Measurements from ENCODE around the gene SSMEM1. TPM values are rescaled to one million over a fixed set of nuclear protein-coding genes. Genes with fewer than 3 reads are reported as not detected.
"Not testable (repeated sequence)": the region's sequence is repeated elsewhere in the genome, so short reads cannot be mapped to it uniquely, and the experiment has no call there.

The SSMEM1 gene
- total RNA-seq, 3 donors from 2014 or later: not detected

DNA sequence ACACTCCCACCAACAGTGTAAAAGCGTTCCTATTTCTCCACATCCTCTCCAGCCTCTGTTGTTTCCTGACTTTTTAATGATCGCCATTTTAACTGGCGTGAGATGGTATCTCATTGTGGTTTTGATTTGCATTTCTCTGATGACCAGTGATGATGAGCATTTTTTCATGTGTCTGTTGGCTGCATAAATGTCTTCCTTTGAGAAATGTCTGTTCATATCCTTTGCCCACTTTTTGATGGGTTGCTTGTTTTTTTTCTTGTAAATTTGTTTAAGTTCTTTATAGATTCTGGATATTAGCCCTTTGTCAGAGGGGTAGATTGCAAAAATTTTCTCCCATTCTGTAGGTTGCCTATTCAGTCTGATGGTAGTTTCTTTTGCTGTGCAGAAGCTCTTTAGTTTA is 42.0 kb downstream of the SSMEM1 start:
- H3K9me3 Mint-ChIP-seq: peaks cover 15% of the 10 kb centered on the region
- not testable (repeated sequence) for DNase-seq; H3K27me3 Mint-ChIP-seq (ENCODE audit: low read depth); ATAC-seq; H3K4me1 Mint-ChIP-seq (ENCODE audit: low read depth); H3K36me3 Mint-ChIP-seq (ENCODE audit: insufficient read depth); H3K4me3 Mint-ChIP-seq

DNA sequence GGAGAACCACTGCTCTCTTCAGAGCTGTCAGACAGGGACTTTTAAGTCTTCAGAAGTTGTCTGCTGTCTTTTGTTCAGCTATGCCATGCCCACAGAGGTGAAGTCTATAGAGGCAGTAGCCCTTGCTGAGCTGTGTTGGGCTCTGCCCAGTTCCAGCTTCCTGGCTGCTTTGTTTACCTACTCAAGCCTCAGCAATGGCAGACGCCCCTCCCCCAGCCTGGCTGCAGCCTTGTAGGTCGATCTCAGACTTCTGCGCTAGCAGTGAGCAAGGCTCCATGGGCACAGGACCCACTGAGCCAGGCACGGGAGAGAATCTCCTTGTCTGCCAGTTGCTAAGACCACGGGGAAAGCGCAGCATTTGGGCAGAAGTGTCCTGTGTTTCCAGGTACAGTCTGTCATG is 46.9 kb downstream of the SSMEM1 start:
- Mint-ChIP-seq H3K27me3 (ENCODE audit: low read depth) (peaks cover 8% of the 10 kb centered on the region), H3K4me1 (ENCODE audit: low read depth) (no peaks in the 10 kb centered on the region), H3K36me3 (ENCODE audit: insufficient read depth) (no peaks in the 10 kb centered on the region), H3K4me3 (no peak overlapping the region), H3K9me3 (peaks cover 5% of the 10 kb centered on the region)
- DNase-seq (no peak), ATAC-seq (no peak)

DNA sequence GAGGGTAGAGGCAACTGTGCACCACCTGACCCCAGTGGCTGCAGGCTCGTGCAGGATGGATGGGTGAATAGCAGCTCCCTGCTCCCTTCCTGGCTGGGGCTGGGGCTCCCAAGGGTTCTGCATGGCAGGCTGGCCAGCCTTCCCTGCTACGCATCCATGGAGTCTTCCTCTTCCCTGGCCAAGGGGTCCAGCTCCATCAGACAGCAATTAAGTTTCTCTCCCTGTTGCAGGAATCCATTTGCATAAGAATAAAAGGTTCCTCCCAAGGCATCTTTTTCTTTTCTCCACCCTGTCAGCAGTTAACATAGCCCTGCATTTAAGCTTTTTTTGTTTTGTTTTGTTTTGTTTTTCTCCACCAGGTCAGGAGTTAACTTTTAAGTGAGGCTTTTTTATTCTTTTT is 49.0 kb downstream of the SSMEM1 start:
- Mint-ChIP-seq H3K9me3 (peaks cover 5% of the 10 kb centered on the region), H3K36me3 (ENCODE audit: insufficient read depth) (no peaks in the 10 kb centered on the region), H3K27me3 (ENCODE audit: low read depth) (peaks cover 6% of the 10 kb centered on the region), H3K4me3 (no peak overlapping the region), H3K4me1 (ENCODE audit: low read depth) (no peaks in the 10 kb centered on the region)
- ATAC-seq (no peak), DNase-seq (no peak)

DNA sequence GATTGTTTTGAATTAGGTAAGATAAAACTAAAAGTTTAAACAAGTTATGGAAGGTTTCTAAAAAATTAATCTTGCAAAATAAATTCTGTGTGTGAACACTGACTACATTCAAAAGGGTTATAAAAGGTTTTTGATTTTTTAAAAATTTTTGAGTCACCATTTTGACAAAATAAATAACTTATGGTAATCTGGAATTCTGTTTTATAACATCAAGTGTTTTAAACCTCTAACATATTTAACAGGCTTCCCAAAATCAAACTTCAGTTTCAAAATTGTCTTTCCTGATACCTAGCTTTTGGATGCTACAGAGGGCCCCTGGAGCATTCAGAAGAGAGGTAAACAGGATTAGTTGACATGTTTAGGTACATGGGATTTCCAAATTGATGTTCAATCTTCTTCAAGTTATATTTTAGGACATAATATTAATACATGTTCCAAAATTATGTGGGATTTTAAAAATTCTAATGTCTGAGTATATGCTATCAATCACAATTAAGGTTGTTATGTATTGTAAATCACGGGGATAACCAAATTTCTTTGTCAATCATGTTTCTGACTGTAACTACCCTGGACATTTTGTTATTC is 50.9 kb downstream of the SSMEM1 start:
- ATAC-seq (no peak), DNase-seq (no peak)
- Mint-ChIP-seq H3K36me3 (ENCODE audit: insufficient read depth) (no peaks in the 10 kb centered on the region), H3K27me3 (ENCODE audit: low read depth) (no peaks in the 10 kb centered on the region), H3K4me3 (no peak overlapping the region), H3K9me3 (peaks cover 2% of the 10 kb centered on the region), H3K4me1 (ENCODE audit: low read depth) (no peaks in the 10 kb centered on the region)

DNA sequence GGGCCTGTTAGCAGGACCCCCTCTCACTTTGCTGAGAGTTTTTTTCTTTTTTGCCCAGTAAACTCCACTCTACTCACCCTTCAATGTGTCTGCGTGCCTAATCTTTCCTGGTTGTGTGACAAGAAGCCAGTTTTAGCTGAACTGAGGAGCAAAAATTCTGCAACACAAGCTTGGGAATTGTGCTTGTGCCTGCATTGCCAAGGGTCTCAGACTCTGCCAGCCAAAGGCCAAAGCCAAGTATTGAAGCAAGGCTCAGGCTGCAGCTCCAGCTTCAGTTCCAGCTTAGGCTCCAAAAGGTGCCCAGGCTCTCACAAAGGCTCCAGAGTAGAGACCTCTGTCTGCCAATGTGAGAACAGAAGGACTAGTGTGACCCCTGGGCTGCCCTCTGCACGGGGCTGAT is 54.8 kb downstream of the SSMEM1 start:
- Mint-ChIP-seq H3K27me3 (ENCODE audit: low read depth) (peaks cover 2% of the 10 kb centered on the region), H3K4me3 (no peak overlapping the region), H3K36me3 (ENCODE audit: insufficient read depth) (no peaks in the 10 kb centered on the region), H3K9me3 (no peaks in the 10 kb centered on the region), H3K4me1 (ENCODE audit: low read depth) (no peaks in the 10 kb centered on the region)
- DNase-seq (no peak), ATAC-seq (no peak)

DNA sequence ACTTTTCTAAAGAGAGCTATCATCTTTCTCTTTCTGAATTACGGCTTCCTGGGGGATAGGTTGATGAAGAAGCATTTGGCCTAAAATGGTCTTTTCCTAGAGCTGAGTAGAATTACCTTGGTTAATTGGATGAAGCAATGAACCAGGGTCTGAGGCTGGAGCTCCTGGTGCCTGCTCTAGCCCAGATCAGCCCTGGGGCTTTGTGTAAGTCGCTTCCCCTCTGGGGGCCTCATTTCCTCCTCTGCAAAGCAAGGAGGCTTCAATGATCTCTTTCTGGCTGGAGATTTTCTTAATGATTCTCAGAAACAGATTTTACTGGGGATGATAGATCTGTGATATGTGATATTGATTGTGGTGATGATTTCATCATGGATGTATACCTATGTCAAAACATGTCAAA is 55.5 kb downstream of the SSMEM1 start:
- Mint-ChIP-seq H3K4me3 (no peak overlapping the region), H3K4me1 (ENCODE audit: low read depth) (no peaks in the 10 kb centered on the region), H3K36me3 (ENCODE audit: insufficient read depth) (no peaks in the 10 kb centered on the region), H3K27me3 (ENCODE audit: low read depth) (peaks cover 2% of the 10 kb centered on the region), H3K9me3 (no peaks in the 10 kb centered on the region)
- DNase-seq (no peak), ATAC-seq (no peak)

Other genes with a start within 250 kb of the SSMEM1 start
- 10 to 100 TPM; 24.4 to 27.1 (median 26.8) TPM for gene ZC3HC1, start 156.5 kb upstream of the SSMEM1 start, total RNA-seq
- 10 to 100 TPM; 13.1 to 15.4 (median 14.9) TPM for gene KLHDC10, start 137.3 kb upstream of the SSMEM1 start, total RNA-seq
- gene TMEM209, start 2.5 kb upstream of the SSMEM1 start, total RNA-seq: 10 to 100 TPM; 44.5 to 46.4 (median 45.0) TPM
- 1 to 10 TPM in 1 of 3 donors, under 1 TPM in 2; 0.55 to 1.5 (median 0.87) TPM for gene CPA2, start 59.0 kb downstream of the SSMEM1 start, total RNA-seq
- under 1 TPM in 2 of 3 donors, not detected in 1; 0.18 to 0.29 TPM for gene CPA4, start 85.3 kb downstream of the SSMEM1 start, total RNA-seq
- 1 to 10 TPM in 1 of 3 donors, not detected in 2; 1.0 TPM for gene CPA5, start 137.0 kb downstream of the SSMEM1 start, total RNA-seq
- 10 to 100 TPM in 1 of 3 donors, 1 to 10 TPM in 2; 4.9 to 11.6 (median 7.4) TPM for gene CPA1, start 172.6 kb downstream of the SSMEM1 start, total RNA-seq
- gene CEP41, start 233.2 kb downstream of the SSMEM1 start, total RNA-seq: 10 to 100 TPM in 2 of 3 donors, 1 to 10 TPM in 1; 9.5 to 13.9 (median 13.2) TPM